ENCODE results near the gene TUBG1.

DNA sequence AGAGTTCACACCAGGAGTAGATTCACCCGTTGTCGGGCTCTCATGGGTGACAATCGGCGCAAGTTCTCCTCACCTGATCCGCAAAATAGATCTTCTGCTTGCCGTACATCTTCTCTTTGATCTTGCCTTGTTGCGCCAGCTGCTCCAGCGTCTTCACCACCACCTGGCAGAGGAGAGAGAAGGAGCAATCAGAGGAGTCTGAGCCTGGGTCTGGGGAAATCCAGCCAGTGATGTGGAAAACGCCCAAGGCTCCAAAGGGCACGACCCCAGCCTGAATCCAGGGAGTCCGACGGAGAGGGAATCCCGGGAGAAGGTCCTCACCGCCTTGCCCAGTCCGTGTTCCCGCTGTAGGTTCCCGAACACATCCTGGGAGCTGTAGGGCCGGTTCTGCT, 32.3 kb upstream of the TUBG1 start:
- TF ChIP-seq, protein P1, sequence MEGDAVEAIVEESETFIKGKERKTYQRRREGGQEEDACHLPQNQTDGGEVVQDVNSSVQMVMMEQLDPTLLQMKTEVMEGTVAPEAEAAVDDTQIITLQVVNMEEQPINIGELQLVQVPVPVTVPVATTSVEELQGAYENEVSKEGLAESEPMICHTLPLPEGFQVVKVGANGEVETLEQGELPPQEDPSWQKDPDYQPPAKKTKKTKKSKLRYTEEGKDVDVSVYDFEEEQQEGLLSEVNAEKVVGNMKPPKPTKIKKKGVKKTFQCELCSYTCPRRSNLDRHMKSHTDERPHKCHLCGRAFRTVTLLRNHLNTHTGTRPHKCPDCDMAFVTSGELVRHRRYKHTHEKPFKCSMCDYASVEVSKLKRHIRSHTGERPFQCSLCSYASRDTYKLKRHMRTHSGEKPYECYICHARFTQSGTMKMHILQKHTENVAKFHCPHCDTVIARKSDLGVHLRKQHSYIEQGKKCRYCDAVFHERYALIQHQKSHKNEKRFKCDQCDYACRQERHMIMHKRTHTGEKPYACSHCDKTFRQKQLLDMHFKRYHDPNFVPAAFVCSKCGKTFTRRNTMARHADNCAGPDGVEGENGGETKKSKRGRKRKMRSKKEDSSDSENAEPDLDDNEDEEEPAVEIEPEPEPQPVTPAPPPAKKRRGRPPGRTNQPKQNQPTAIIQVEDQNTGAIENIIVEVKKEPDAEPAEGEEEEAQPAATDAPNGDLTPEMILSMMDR (IDR thresholded peaks at IDR 0.05; ENCODE audit: low read depth, low read length, poor library complexity, severe bottlenecking), result no peak
- TF ChIP-seq EZH2phosphoT487 (IDR thresholded peaks at IDR 0.05; ENCODE audit: borderline replicate concordance, low read length), result no peak

All from DOHH2 (cell line).